IPS-NIHi7 (cell line): ENCODE results near the gene RBM44.
"Not testable (repeated sequence)": the region's sequence is repeated elsewhere in the genome, so short reads cannot be mapped to it uniquely, and the experiment has no call there.

Experiments used
- DNase-seq: peaks from one replicate; pipeline ENCODE4 v3.0.0; 2012; ENCODE audit warnings: mixed read lengths; ENCODE audit errors: extremely low spot score

The RBM44 gene

DNA sequence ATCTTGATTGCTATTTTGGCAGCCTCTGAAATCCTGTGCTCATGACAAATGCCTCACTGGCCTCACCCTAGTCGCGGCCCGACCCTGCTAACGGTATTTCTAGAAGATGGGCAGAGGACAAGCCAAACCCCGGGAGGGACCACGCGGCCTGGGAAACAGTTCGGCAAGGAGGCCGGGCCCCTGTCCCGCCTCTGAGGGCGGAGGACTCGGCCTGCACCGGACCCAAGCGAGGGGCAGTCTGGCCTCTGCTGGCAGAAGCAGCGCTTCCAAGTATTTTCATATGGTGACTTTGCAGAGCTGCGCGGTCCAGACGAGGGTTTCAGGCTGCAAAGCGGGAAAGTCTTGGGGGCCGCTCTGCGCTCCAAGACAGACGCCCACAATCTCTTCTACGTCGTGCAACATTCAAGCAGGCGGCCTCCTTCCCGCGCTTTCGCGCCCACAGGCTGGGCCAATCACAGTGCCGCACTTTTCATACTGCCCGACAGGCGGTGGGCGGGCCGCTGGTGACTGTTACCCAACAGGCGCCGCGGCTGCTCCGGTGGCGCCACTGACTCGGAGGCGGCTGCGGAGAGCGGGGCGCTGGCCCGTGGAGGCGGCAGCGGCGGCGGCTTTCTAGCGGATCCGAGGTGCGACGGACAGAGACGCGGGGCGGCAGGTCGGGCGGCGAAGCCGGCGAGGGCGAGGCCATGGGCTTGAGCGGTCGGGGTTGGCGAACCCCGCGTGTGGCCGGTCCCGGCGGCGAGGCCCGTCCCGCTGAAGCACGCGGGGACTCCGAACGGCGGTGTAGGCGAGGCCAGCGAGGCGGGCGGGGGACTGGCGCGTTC lies at the start of gene RBM44:
TSS of gene RBM44 (plus strand) at position 544 of the 824 bp plus-strand sequence. CDS start 14,831 bp downstream, outside the sequence.
- DNase-seq, result no peak

- DNase-seq, result no peak
These were observed 49.6 kb upstream of the RBM44 start for GRCh38 chr2:237749002-237749401.

GRCh38 chr2:237749961-237750360 lies 48.6 kb upstream of the RBM44 start:
- DNase-seq, result no peak

DNA sequence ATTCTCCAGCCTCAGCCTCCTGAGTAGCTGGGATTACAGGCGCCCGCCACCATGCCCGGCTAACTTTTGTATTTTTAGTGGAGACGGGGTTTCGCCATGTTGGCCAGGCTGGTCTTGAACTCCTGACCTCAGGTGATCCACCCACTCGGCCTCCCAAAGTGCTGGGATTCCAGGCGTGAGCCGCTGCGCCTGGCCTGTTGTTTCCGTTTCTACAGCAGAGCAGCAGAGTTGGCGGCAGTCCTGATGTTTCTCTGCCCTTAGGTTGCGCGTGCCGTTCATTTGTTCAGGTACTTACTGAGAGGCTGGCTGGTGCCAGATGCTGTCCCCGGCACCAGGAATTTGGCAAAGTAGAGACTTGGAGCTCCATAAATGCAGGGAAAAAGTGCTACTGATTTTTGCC lies 48.1 kb upstream of the RBM44 start:
- not testable (repeated sequence) for DNase-seq

DNA sequence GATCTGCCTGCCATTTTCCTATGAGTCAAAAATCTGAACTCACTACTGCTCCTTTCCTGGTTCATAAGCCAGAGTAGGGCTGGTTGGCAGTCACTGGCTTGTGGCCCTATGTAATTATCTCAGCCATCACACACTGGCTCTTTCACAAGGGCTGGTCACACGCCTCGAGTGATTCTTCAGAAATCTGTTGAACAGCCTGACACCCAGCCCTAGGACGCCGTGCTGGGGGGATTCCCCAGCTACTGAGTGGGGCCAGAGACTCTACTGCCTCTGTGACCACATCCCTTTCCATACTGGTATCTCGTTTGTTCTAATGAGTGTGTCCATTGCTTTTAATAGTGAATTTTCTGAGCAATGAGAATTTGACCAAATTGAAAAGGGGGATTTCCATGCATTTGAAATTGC lies 45.8 kb upstream of the RBM44 start:
- no peak for DNase-seq

GRCh38 chr2:237754182-237754581 lies 44.4 kb upstream of the RBM44 start:
- no peak for DNase-seq

GRCh38 chr2:237754626-237755248 lies 43.8 kb upstream of the RBM44 start:
- no peak for DNase-seq

GRCh38 chr2:237757616-237758015 lies 41.0 kb upstream of the RBM44 start:
- DNase-seq, result no peak

- no peak for DNase-seq
These were observed 40.4 kb upstream of the RBM44 start for GRCh38 chr2:237758185-237758584.

- DNase-seq, result no peak
These were observed 39.4 kb upstream of the RBM44 start for GRCh38 chr2:237759176-237759575.

DNA sequence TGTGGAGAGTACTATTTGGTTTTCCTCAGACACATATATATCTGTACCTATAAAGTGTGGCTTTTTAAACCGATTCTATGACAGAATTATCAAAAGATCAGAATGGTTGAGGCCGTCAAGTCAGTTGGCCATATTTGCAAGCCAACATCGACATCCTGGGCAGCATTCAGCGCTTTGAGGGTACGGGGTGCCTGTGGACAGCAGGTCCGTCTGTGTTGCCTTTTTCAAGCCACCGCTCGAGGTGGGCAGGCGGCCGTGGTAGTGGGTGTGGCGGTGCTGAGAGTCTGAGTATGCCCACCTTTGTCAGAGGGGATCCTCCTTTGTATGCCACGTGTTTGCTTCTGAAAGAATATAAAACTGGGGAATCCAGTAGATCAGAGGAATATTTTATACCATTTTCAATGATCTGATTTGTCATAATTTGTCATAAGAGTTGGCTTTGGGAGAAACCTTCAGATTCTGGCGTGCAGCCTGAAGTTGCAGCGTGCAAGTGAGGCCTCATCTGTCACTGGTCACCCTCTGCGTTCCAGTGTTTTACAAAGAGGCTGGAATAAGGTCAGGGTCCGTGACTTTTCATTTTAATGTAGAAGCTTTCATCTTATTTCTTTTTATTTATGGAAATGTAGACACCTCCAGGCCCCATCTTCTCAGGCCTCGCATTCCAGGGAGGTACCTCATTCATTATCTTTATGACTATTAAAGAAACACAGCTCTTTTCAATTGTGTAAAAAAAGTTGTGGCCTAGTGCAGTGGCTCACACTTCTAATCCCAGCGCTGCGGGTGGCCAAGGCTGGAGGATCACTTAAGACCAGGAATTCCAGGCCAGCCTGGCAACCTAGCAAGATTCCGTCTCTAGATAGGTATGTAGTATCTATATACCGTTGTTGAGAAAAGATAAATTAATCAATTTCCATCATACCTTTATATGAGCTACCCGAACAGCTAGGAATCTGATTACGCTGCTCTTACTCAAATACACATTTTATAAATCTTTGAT lies 37.8 kb upstream of the RBM44 start:
- no peak for DNase-seq

- DNase-seq, result not testable (repeated sequence)
These were observed 36.0 kb upstream of the RBM44 start for GRCh38 chr2:237762291-237763182.

GRCh38 chr2:237763812-237764211 lies 34.8 kb upstream of the RBM44 start:
- no peak for DNase-seq

DNA sequence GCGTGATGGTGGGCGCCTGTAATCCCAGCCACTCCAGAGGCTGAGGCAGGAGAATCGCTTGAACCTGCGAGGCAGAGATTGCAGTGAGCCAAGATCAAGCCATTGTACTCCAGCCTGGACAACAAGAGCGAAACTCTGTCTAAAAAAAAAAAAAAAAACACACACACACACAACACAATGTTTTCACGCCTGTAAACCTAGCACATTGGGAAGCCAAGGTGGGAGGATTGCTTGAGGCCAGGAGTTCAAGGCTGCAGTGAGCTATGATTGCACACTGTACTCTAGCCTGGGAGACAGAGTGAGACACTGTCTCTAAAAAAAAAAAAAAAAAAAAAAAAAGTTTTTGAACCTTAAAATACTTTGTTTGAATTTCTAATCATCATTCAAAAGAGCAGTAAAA lies 33.5 kb upstream of the RBM44 start:
- DNase-seq, result not testable (repeated sequence)

DNA sequence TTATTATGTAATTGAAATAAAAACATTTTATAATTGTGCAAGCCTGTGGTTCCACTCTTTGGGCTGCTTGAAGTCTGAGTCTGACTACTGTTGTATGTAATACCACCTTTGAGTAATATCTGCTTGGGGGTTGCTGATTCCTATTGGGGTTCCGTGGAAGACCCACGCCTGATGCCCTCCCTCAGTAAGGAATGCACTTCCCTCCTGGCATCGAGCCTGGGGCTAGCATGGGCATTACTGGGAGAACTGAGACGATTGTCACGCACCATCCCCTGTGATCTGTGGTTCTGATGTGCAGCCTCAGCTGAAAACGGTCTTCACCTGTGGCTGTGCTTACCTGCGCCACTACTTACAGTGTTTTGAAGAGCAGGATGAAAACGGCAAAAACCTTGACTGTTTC lies 32.7 kb upstream of the RBM44 start:
- no peak for DNase-seq

- DNase-seq, result no peak
These were observed 32.2 kb upstream of the RBM44 start for GRCh38 chr2:237766340-237766739.

GRCh38 chr2:237772513-237772912 lies 26.1 kb upstream of the RBM44 start:
- no peak for DNase-seq

DNA sequence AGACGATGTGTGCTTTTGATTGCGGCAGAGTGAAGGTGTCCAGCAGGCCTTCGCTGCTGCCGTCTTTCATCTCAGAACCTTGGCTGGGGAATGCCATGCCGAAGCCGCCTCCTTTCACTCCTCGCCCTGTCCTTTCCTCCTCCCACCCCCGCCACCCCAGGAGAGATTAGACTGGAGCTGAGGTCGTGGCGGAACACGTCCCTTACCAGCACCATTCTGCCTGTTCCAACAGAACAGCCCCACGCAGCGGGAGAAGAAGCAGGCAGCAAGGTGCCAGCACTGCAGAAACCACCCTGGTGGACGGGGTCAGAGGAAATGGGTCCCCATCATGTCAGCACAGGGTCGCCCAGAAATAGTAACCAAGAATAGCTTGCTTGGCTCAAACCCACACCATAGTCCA lies 24.8 kb upstream of the RBM44 start:
- DNase-seq, result no peak

DNA sequence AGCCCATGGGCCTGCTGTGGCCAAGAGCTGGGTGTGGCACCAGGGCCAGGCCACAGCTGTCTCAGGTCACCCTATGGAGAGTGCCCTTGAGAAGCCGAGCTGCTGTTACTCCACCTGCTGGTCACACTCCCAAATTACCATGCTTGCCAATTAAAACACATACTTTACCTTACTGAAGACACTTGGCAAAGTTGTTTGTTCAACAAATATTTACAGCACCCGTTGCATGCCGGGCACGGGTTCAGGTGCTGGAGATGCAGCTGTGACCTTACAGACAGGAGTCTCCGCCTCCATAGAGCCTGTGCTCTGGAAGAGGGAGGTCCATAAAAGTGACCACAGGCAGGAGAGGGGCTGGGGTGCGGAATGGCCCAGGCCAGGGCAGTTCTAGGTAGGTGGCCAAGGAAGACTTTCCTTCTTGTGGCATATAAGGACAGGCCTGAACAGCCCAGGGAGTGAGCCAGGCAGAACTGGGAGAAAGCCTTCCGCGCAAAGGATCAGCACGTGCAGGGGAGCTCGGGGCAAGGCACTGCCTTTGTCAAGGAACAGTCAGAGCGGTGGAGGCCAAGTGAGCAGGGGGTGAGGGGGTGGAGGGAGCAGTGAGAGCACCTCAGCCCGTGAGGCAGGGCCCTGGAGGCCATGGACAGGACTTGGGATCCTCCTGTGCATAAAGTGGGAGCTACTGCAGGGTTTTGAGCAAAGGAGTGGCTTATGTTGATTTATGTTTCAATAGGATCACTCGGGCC lies 23.6 kb upstream of the RBM44 start:
- DNase-seq, result peak; percentile 86

GRCh38 chr2:237779521-237779920 lies 19.1 kb upstream of the RBM44 start:
- no peak for DNase-seq
